Astrocyte of the cerebellum (primary cell): ENCODE measurements around the gene FAF1.

Source experiments
- DNase-seq: peaks from one replicate; pipeline ENCODE4 v3.0.0-alpha.2; 2011; ENCODE audit warnings: low read depth
- H3K4me3 ChIP-seq: 2 replicates; pipeline ENCODE4 v1.5.1; 2011; ENCODE audit warnings: mild to moderate bottlenecking, low read depth, low read length, moderate library complexity
- CTCF ChIP-seq: IDR thresholded peaks from 2 replicates; pipeline ENCODE4 v1.5.1; 2012; ENCODE audit warnings: low read length, low read depth, moderate library complexity, mild to moderate bottlenecking; ENCODE audit errors: missing control alignments
- in situ Hi-C: cut with HindIII; loops from 2 replicates; pipeline ENCODE4 v1.10.0; 2017; ENCODE audit warnings: low sequenced_read_pairs

FAF1 gene

GRCh38 chr1:50427818-50428779 is 532.0 kb downstream of the FAF1 start:
- in situ Hi-C loops = no loop called here
- no peak for DNase-seq
- no peak for TF ChIP-seq CTCF
- H3K4me3 ChIP-seq = no peak overlapping the region

GRCh38 chr1:50427086-50427817 is 532.8 kb downstream of the FAF1 start:
- TF ChIP-seq CTCF = no peak
- DNase-seq = no peak
- H3K4me3 ChIP-seq = no peak overlapping the region
- in situ Hi-C loops = no loop called here

- in situ Hi-C loops = no loop called here
- H3K4me3 ChIP-seq = no peak overlapping the region
- no peak for DNase-seq
- TF ChIP-seq CTCF = no peak
Observed at GRCh38 chr1:50426702-50427085, 533.4 kb downstream of the FAF1 start.

- in situ Hi-C loops = no loop called here
- no peak overlapping the region for H3K4me3 ChIP-seq
- TF ChIP-seq CTCF = no peak
- DNase-seq = no peak
Observed at GRCh38 chr1:50426108-50426700, 533.9 kb downstream of the FAF1 start.

- TF ChIP-seq CTCF = peak; percentile 12
- no peak overlapping the region for H3K4me3 ChIP-seq
- in situ Hi-C loops = no loop called here
- no peak for DNase-seq
Observed at GRCh38 chr1:50425376-50426107, 534.5 kb downstream of the FAF1 start.

- in situ Hi-C loops = no loop called here
- H3K4me3 ChIP-seq = no peak overlapping the region
- no peak for TF ChIP-seq CTCF
- no peak for DNase-seq
Observed at GRCh38 chr1:50424884-50425375, 535.1 kb downstream of the FAF1 start.
